ENCODE measurements around the gene H19.

Gene H19

GRCh38 chr11:1946812-1947484 lies 50.7 kb downstream of the H19 start, which contains the start of gene MRPL23:
TSS of gene MRPL23 (plus strand) at chr11:1947332. CDS start at chr11:1947363, 31 bp downstream.
- peak; percentile 80 to 89 for ATAC-seq

Measured in activated CD4-positive, CD25-positive, alpha-beta regulatory T cell treated with anti-CD3 and anti-CD28 coated beads, Interleukin-2, amount 50 U/mL, for 24 hours (primary cell).